Suppressor macrophage treated with lipopolysaccharide for 4 hours (primary cell): ENCODE results near the gene FAAP20.

ENCODE experiments used
- DNase-seq: peaks from one replicate; pipeline ENCODE4 v3.0.0-alpha.2; 2020

Gene FAAP20

DNA sequence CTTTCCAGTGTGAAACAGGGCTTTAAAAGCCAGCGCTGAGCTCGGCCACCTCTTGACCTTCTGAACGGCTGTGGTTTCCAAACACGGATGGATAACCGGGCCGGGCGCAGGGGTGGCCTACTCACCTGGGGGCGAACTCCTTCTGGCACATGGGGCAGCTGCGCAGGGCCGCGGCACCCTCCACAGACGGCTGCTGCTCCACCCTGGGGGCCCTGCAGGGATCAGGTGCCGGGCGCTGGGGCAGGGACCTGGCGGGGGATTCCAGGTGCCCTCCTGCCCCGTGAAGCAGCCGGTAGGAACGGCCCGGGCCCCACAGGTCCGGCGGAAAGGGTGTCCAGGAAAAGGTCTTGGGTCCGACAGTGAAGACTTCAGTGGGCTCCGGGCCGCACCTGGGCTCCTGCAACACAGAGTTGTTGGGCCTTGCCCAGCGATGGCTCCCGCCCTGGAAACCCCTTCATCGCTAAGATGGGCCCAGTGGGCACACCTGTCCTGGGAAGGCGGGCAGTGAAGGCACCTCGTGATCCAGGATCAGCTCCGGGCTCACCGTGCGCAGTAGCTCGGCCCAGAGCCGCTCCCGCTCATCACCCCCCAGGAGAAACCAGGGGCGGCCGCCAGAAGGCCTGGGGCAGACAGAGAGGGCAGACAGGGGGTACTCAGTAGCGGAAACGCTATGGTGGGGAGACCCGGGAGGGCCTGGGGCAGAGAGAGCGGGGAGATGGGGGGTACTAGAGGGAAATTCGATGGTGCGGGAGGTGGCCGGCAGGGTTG, 874 bp downstream of the FAAP20 start:
- DNase-seq, result no peak

DNA sequence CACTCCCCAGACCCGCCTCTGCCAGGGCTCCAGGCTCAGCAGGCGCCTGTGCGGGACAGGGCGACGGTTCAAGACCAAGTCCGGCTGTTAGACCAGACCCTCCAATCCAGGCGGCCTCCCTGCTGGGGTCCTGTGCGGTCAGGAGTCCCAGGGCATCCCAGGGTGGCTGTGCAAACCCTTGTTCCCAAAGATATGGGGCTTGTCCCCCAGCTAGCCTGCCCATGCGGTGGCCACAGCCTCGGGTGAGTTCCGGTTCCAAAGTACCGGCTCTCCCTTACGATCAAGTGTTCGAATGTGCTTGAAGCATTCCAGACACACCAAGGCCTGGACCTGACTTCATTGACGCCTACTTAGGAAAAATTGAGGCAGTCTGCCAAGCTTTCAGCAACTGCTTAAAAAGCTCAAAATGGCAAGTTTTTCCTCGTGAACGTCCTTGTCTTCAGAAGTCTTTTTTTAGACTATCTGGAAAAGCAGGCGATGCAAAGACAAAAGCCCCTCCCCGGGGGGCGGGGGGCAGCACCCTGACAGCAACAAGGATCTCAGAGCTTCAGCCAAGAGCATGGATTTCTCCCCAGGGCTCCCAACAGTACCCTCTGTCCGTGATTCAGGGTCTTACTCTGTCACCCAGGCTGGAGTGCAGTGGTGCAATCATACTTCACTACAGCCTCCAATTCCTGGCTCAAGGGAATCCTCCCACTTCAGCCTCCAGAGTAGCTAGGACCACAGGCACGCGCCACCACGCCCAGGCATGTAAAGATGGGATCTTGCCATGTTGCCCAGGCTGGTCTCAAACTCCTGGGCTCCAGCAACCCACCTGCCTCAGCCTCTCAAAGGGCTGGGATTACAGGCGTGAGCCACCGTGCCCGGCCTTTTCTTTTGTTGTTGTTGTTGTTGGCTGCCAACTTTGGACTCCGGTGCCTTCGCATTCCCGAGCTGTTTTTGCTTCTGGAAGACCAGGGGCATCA, 2.3 kb downstream of the FAAP20 start:
- DNase-seq, result no peak

- no peak for DNase-seq
These were observed 4.0 kb downstream of the FAAP20 start for GRCh38 chr1:2190491-2190976.

GRCh38 chr1:2189459-2190425, 4.8 kb downstream of the FAAP20 start:
- peak; percentile 86 for DNase-seq

DNA sequence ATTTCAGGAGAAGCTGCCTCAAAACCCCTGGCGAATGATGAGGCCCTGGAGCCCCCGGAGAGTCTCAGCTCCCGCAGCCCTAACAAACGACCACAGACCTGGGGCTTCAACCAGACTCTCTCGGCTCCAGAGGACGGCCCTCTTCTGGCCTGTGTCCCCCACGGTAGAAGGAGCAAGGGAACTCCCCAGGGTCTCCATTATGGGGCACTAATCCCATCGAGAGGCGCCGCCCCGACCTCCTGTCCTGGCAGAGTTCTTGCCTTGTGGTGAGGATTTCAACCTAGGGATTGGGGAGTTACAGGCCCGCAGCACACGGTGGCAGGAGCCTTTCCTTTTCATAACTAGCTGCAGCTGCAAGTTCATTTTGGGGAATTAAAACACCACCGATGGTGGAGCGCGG, 6.2 kb downstream of the FAAP20 start:
- DNase-seq, result no peak

DNA sequence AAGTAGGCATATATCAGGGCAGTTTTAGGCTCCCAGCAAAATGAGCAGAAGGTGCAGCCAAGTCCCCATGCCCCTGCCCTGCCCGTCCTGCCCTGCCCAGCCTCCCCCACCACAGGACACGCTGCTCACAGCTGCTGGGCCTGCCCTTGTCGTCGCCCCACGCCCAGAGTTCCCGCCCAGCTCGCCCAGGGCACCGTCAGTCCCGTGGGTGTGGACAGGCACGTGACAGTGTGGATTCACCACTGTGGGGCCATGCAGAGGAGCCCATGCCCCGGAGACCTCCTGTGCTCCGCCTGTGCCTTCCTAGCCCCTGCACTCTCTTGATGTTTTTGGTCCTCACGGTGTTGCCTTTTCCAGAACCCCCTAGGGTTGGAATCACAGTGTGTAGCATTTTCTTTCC, 7.0 kb downstream of the FAAP20 start:
- no peak for DNase-seq

GRCh38 chr1:2186901-2187300, 7.7 kb downstream of the FAAP20 start:
- no peak for DNase-seq

GRCh38 chr1:2185880-2186855, 8.4 kb downstream of the FAAP20 start:
- DNase-seq, result no peak

DNA sequence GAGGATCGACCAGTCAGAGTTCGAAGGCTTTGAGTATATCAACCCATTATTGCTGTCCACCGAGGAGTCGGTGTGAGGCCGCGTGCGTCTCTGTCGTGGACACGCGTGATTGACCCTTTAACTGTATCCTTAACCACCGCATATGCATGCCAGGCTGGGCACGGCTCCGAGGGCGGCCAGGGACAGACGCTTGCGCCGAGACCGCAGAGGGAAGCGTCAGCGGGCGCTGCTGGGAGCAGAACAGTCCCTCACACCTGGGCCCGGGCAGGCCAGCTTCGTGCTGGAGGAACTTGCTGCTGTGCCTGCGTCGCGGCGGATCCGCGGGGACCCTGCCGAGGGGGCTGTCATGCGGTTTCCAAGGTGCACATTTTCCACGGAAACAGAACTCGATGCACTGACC, 9.6 kb downstream of the FAAP20 start:
- no peak for DNase-seq

DNA sequence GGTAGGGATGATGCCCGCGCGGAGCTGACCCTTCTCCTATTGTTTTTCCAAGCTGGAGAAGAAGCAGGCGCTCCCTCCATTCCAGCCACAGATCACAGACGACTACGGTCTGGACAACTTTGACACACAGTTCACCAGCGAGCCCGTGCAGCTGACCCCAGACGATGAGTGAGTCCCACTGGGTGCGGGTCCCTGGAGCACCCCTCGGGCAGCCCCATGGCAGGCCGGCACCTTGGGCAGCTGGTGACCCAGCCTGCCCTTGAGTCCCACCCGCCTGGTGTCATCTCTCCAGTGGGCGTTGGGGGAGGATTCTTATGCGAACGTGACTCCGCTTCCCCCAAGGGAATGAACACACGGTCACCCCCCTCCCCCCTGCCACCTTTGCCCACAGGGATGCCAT, 10.0 kb downstream of the FAAP20 start:
- DNase-seq, result no peak

DNA sequence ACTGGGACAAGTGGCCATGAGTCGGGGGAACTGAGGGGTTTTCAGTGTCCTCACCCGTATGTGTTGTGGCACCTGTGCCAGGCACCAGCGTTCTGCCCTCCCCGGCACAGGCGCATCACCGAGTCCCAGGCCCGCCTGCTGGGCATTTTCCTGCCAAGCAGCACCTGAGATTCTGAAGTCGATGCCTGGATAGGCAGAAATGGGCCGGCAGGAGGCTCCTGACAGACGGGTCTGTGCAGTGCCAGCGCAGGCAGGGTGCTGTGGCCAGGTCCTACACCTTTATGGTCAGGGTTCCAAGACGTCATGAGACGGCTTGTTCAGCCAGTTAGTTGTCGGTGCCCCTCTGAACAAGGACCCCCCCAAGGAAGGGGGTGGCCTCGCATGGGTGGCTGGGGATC, 10.6 kb downstream of the FAAP20 start:
- DNase-seq, result no peak

GRCh38 chr1:2182376-2182775, 12.2 kb downstream of the FAAP20 start:
- no peak for DNase-seq

DNA sequence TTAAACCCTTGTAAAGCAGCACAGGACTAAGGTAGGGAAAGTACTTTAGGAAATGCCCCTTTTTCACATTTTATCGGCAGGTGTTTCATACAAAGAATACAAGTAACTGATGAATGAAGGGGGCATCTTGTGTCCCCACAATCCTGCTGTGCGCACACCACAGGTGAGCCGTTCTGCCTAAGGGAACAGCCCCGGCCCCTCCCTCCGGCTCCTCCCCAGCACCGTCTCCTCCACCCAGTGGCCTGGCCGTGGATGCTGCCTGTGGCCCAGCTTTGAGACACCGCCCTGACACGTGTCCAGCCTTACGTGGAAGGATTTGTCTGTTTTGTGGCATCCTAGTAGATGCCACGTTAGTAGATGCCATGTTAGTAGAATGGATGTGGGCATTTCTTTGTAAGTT, 12.8 kb downstream of the FAAP20 start:
- no peak for DNase-seq

DNA sequence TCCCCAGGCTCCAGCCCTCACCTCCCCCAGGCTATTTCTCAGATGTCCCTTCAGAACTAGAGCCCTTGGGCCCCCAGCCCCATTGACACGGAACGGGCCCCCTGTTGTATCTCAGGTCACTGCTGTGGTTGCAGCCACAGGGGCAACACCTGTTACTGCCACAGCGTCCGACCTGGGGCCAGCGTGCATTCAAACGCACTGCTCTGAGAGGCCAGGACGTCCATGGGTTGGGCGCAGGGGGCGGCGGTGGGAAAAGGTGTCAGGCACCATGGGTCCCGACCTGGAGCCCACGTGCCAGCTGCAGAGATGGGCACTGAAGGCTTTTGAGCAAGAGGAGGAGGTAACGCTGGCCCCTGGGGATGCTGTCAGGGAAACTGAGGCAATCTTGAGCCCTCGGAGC, 13.3 kb downstream of the FAAP20 start:
- DNase-seq, result no peak

- peak; percentile 27 for DNase-seq
These were observed 14.0 kb downstream of the FAAP20 start for GRCh38 chr1:2180297-2181245.

DNA sequence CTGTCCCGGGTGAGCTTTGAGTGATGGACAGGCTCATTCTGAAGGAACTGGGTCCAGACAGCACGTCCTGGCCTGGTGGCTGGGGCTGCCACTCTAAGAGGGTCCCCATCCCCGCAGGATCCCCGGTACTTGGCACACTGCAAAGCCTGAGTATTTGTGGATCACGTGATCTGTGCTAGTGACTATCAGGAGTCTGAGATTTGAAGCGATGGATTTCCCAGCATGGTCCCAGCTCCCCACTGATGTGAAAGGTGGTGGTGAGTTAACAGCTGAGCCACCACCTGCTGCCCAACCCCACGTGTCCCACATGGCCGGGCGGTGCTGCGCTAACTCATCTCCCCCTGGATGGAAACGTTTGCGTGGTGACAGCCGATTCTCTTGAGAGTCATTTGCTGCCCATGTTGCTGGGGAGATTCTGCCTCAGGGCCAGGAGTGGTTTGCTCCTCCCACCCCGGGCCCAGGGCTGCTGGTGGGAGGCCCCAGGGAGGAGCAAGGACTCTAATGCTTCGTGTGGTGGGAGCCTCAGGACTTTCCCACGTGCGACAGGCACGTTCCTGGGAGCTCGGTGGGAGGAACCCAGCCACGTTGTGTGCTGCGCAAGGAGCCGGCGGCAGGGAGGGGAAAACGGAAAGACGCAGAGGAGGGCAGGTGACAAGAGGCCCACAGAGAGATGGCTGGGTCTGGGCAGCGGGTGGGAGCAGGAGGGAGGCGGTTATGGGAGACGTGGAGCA, 15.1 kb downstream of the FAAP20 start:
- DNase-seq, result no peak

DNA sequence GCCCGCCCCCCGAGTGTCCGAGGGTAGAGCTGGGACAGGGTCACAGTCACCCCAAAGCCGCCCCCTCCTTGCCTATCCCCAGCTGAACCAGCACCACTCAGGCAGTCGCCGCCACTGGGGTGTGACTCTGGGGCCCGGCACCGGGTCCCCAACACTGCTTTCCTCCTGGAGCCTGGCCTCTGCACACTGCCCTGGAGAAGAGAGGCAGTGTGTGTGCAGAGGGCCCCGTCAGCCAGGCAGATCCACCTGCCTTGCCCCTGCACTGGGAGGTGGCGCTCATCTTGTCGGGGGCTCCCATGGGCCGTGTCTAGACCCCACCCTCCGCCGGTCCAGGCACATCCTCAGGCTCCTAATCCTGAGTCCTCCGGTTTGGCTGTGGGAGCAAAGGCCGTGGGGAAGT, 15.7 kb downstream of the FAAP20 start:
- no peak for DNase-seq

DNA sequence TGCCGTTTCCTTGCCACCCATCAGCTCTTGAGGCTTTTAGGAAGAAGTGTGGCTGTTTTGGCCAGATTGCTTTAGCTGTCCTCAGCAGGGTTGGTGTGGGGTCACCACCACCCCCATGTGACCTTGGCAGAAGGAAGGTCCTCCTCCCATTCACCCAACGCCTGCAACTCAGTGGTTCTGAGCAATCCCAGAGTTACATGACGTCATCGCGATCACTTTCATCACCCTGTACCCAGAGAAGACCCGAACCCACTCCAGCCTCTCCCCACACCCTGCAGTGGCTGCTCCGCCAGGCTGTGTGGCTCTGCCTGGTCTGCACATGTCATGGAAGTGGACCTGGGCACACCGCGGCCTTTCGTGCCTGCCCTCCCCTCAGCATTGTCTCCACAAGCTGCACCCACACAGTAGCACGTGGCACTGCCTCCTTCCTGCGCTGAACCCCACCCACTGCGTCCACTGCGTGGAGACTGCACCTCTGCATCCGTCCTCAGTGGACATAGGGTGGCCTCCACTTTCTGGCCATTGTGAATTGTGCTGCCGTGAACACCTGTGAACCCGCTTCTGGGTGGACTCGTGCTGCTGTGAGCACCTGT, 16.5 kb downstream of the FAAP20 start:
- no peak for DNase-seq

GRCh38 chr1:2177541-2177940, 17.0 kb downstream of the FAAP20 start:
- DNase-seq, result no peak
